Measurements from ENCODE around the gene THADA. TPM values are rescaled to one million over a fixed set of nuclear protein-coding genes. Genes with fewer than 3 reads are reported as not detected.

Gene THADA
- total RNA-seq, 1 donor from 2014 or later: 28.3 TPM

DNA sequence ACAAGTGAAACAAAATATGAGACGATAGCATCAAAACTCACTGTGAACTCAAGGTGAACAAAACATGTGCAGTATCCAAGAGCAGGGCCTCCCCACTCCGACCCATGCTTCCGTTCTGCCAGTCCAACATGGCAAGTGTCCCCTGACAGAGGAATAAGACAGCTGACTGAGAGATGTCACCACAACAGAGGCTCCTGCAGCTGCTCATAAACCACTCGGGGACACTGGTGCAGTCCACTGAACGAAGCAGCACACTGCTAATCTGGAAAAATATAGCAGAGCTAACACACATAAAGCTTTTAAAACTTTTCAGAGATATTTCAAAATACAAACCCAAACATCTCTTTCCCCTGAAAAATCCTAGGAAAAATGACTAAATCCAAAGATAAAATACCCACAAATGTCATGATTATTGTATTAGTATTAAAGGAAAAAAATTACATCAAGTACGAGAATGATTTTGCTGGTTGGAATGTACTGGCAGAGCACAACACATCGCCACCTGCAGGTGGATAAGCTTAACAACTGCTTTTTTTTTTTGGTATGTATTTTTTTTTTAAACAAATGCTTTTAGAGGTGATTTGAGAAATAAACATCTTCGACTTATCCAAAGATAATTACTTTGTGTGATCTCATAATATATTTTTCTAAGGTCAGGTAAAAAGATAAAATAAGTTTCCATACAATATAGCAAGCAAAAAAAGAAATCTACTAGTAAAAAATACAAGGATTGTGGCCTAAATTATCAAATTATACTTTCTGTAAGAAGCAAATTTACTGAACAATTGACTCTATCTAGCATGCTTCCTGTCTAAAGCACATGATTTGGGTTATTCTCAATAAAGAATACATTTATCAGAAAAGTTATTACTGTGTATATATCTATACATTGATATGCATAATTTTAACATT lies 18.6 kb downstream of the THADA start:
- H3K4me1 Mint-ChIP-seq (ENCODE audit: unreplicated experiment): peaks cover 3% of the 10 kb centered on the region
- peaks cover 30% of the 10 kb centered on the region for H3K36me3 Mint-ChIP-seq (ENCODE audit: unreplicated experiment)
- no peak overlapping the region for H3K27ac Mint-ChIP-seq (ENCODE audit: unreplicated experiment)
- H3K4me3 Mint-ChIP-seq (ENCODE audit: unreplicated experiment): no peak overlapping the region
- TF ChIP-seq CTCF (IDR thresholded peaks at IDR 0.05): peak; percentile 85
- H3K9me3 Mint-ChIP-seq (ENCODE audit: unreplicated experiment): no peaks in the 10 kb centered on the region
- no peaks in the 10 kb centered on the region for H3K27me3 Mint-ChIP-seq (ENCODE audit: unreplicated experiment)
- no peak for DNase-seq (ENCODE audit: extremely low spot score, unreplicated experiment)

DNA sequence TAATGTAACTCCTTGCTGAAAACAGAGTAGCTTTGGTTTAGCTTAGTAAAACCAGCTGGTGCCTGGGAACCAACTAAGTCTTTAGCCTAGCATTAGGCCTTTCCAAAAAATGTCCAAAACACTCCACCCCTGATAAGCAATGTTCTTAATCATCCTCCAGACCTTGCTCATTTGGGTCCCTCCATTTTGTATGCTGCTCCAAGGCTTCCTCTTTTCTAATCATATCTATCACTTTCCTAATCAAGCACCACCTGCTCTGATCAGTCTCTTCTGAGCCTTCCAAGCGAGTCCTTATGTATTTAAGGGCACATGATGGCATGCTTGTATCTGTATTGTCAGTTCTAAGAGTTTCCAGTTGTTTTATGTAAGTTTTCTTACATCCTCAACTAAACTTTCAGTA lies 23.6 kb downstream of the THADA start:
- Mint-ChIP-seq H3K27me3 (ENCODE audit: unreplicated experiment) (no peaks in the 10 kb centered on the region), H3K27ac (ENCODE audit: unreplicated experiment) (no peak overlapping the region), H3K9me3 (ENCODE audit: unreplicated experiment) (no peaks in the 10 kb centered on the region), H3K36me3 (ENCODE audit: unreplicated experiment) (peaks cover 35% of the 10 kb centered on the region), H3K4me3 (ENCODE audit: unreplicated experiment) (no peak overlapping the region), H3K4me1 (ENCODE audit: unreplicated experiment) (peaks cover 3% of the 10 kb centered on the region)
- no peak for TF ChIP-seq CTCF (IDR thresholded peaks at IDR 0.05)
- no peak for DNase-seq (ENCODE audit: extremely low spot score, unreplicated experiment)

- TF ChIP-seq CTCF (IDR thresholded peaks at IDR 0.05): no peak
These were observed 25.9 kb downstream of the THADA start for GRCh38 chr2:43569921-43570320.

DNA sequence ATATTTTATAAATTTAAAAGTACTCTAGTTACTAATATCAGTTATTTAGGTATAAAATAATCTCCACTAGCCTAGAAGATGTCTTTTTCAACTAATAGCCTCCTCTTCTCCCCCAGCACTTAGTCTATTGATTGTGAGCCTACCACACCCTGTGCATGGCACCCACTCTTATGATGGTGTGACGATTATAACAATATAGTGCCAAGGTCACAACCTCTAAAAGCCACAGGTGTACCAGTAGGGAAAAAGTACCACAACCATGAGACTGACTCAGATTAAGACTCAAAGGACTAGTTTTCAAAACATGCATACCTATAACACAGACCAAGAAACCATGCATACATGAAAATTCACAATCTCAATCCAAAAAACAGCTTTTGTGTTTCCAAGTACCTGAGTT lies 27.6 kb downstream of the THADA start:
- DNase-seq (ENCODE audit: extremely low spot score, unreplicated experiment): no peak
- Mint-ChIP-seq H3K9me3 (ENCODE audit: unreplicated experiment) (no peaks in the 10 kb centered on the region), H3K27ac (ENCODE audit: unreplicated experiment) (no peak overlapping the region), H3K36me3 (ENCODE audit: unreplicated experiment) (peaks cover 35% of the 10 kb centered on the region), H3K4me1 (ENCODE audit: unreplicated experiment) (peaks cover 6% of the 10 kb centered on the region), H3K27me3 (ENCODE audit: unreplicated experiment) (no peaks in the 10 kb centered on the region), H3K4me3 (ENCODE audit: unreplicated experiment) (no peak overlapping the region)
- TF ChIP-seq CTCF (IDR thresholded peaks at IDR 0.05): no peak

More at GRCh38 chr2:43569921-43570320, 25.9 kb downstream of the THADA start:
- no peak for DNase-seq (ENCODE audit: extremely low spot score, unreplicated experiment)
- no peak overlapping the region for H3K4me3 Mint-ChIP-seq (ENCODE audit: unreplicated experiment)
- no peaks in the 10 kb centered on the region for H3K27me3 Mint-ChIP-seq (ENCODE audit: unreplicated experiment)
- H3K4me1 Mint-ChIP-seq (ENCODE audit: unreplicated experiment): peaks cover 6% of the 10 kb centered on the region
- H3K36me3 Mint-ChIP-seq (ENCODE audit: unreplicated experiment): peaks cover 31% of the 10 kb centered on the region
- no peaks in the 10 kb centered on the region for H3K9me3 Mint-ChIP-seq (ENCODE audit: unreplicated experiment)
- H3K27ac Mint-ChIP-seq (ENCODE audit: unreplicated experiment): no peak overlapping the region

GRCh38 chr2:43566461-43566729 lies 29.4 kb downstream of the THADA start:
- Mint-ChIP-seq H3K9me3 (ENCODE audit: unreplicated experiment) (no peaks in the 10 kb centered on the region), H3K27ac (ENCODE audit: unreplicated experiment) (peak overlapping the region; percentile 44), H3K27me3 (ENCODE audit: unreplicated experiment) (no peaks in the 10 kb centered on the region), H3K4me1 (ENCODE audit: unreplicated experiment) (peaks cover 6% of the 10 kb centered on the region), H3K36me3 (ENCODE audit: unreplicated experiment) (peaks cover 33% of the 10 kb centered on the region), H3K4me3 (ENCODE audit: unreplicated experiment) (no peak overlapping the region)
- no peak for DNase-seq (ENCODE audit: extremely low spot score, unreplicated experiment)
- TF ChIP-seq CTCF (IDR thresholded peaks at IDR 0.05): no peak

All from osteocyte (in vitro differentiated cells).